ENCODE results near the gene NUTM2E. TPM values are rescaled to one million over a fixed set of nuclear protein-coding genes. Genes with fewer than 3 reads are reported as not detected.
"Not testable (repeated sequence)": the region's sequence is repeated elsewhere in the genome, so short reads cannot be mapped to it uniquely, and the experiment has no call there.

NUTM2E gene
- total and polyA plus RNA-seq, 2 donors (not counting 3 experiments of a cell fraction or from before 2014, with no cell fraction given): 0.04 TPM; not detected in 1

- H3K9ac ChIP-seq (replicated peaks; ENCODE audit: extremely low read depth, insufficient read depth, low read length); H3K36me3 ChIP-seq (ENCODE audit: control insufficient read depth in 2 of 2, extremely low read depth in 1 of 2, insufficient read depth in 2 of 2, low read length in 2 of 2); H3K4me2 ChIP-seq (ENCODE audit: insufficient read depth, low read length); DNase-seq (ENCODE audit: low read depth, low spot score); CTCF ChIA-PET; H3K27me3 ChIP-seq (ENCODE audit: control insufficient read depth in 2 of 2, insufficient read depth in 2 of 2, low read length in 2 of 2); H4K20me1 ChIP-seq (replicated peaks; ENCODE audit: control insufficient read depth, extremely low read depth, insufficient read depth, low read length); H2AFZ ChIP-seq (ENCODE audit: low read depth, low read length); H3K27ac ChIP-seq (ENCODE audit: insufficient read depth, low read depth, low read length); BruUV-seq (replicated peaks); dilution Hi-C loops (cut with MboI; ENCODE audit: extremely low pct_ligation_motif_present, low sequenced_read_pairs); H3K4me1 ChIP-seq (ENCODE audit: control insufficient read depth, extremely low read depth, insufficient read depth, low read length); POLR2A ChIA-PET; intact Hi-C loops (cut with micrococcal nuclease); H3K9me3 ChIP-seq (replicated peaks; ENCODE audit: control insufficient read depth, insufficient read depth, low read length); FAIRE-seq; H3K4me3 ChIP-seq (replicated peaks in 1 of 3; ENCODE audit: insufficient read depth in 1 of 3, low read depth in 1 of 3, low read length in 3 of 3); H3K79me2 ChIP-seq (ENCODE audit: control insufficient read depth, insufficient read depth, low read length); H3K9me1 ChIP-seq (replicated peaks; ENCODE audit: control insufficient read depth, extremely low read depth, insufficient read depth, low read length): not testable (repeated sequence)
These were observed 20.7 kb upstream of the NUTM2E start for GRCh38 chr10:79805857-79806256.

GRCh38 chr10:79811895-79812294 is 14.6 kb upstream of the NUTM2E start:
- H3K9me3 ChIP-seq (replicated peaks; ENCODE audit: control insufficient read depth, insufficient read depth, low read length); H3K4me3 ChIP-seq (replicated peaks in 1 of 3; ENCODE audit: insufficient read depth in 1 of 3, low read depth in 1 of 3, low read length in 3 of 3); DNase-seq (ENCODE audit: low read depth, low spot score); H3K36me3 ChIP-seq (ENCODE audit: control insufficient read depth in 2 of 2, extremely low read depth in 1 of 2, insufficient read depth in 2 of 2, low read length in 2 of 2); H3K9ac ChIP-seq (replicated peaks; ENCODE audit: extremely low read depth, insufficient read depth, low read length); FAIRE-seq; H3K27me3 ChIP-seq (ENCODE audit: control insufficient read depth in 2 of 2, insufficient read depth in 2 of 2, low read length in 2 of 2); dilution Hi-C loops (cut with MboI; ENCODE audit: extremely low pct_ligation_motif_present, low sequenced_read_pairs); CTCF ChIA-PET; H3K79me2 ChIP-seq (ENCODE audit: control insufficient read depth, insufficient read depth, low read length); BruUV-seq (replicated peaks); H3K9me1 ChIP-seq (replicated peaks; ENCODE audit: control insufficient read depth, extremely low read depth, insufficient read depth, low read length); H3K4me2 ChIP-seq (ENCODE audit: insufficient read depth, low read length); H3K4me1 ChIP-seq (ENCODE audit: control insufficient read depth, extremely low read depth, insufficient read depth, low read length); intact Hi-C loops (cut with micrococcal nuclease); H2AFZ ChIP-seq (ENCODE audit: low read depth, low read length); POLR2A ChIA-PET; H3K27ac ChIP-seq (ENCODE audit: insufficient read depth, low read depth, low read length); H4K20me1 ChIP-seq (replicated peaks; ENCODE audit: control insufficient read depth, extremely low read depth, insufficient read depth, low read length): not testable (repeated sequence)

GRCh38 chr10:79816290-79816689 is 10.2 kb upstream of the NUTM2E start:
- H2AFZ ChIP-seq (ENCODE audit: low read depth, low read length); H3K4me1 ChIP-seq (ENCODE audit: control insufficient read depth, extremely low read depth, insufficient read depth, low read length); H3K9me1 ChIP-seq (replicated peaks; ENCODE audit: control insufficient read depth, extremely low read depth, insufficient read depth, low read length); H3K79me2 ChIP-seq (ENCODE audit: control insufficient read depth, insufficient read depth, low read length); H3K27me3 ChIP-seq (ENCODE audit: control insufficient read depth in 2 of 2, insufficient read depth in 2 of 2, low read length in 2 of 2); H3K4me3 ChIP-seq (replicated peaks in 1 of 3; ENCODE audit: insufficient read depth in 1 of 3, low read depth in 1 of 3, low read length in 3 of 3); dilution Hi-C loops (cut with MboI; ENCODE audit: extremely low pct_ligation_motif_present, low sequenced_read_pairs); intact Hi-C loops (cut with micrococcal nuclease); H3K36me3 ChIP-seq (ENCODE audit: control insufficient read depth in 2 of 2, extremely low read depth in 1 of 2, insufficient read depth in 2 of 2, low read length in 2 of 2); H3K27ac ChIP-seq (ENCODE audit: insufficient read depth, low read depth, low read length); H3K9me3 ChIP-seq (replicated peaks; ENCODE audit: control insufficient read depth, insufficient read depth, low read length); H4K20me1 ChIP-seq (replicated peaks; ENCODE audit: control insufficient read depth, extremely low read depth, insufficient read depth, low read length); CTCF ChIA-PET; BruUV-seq (replicated peaks); FAIRE-seq; H3K9ac ChIP-seq (replicated peaks; ENCODE audit: extremely low read depth, insufficient read depth, low read length); POLR2A ChIA-PET; DNase-seq (ENCODE audit: low read depth, low spot score); H3K4me2 ChIP-seq (ENCODE audit: insufficient read depth, low read length): not testable (repeated sequence)

- CTCF ChIA-PET; H3K9me3 ChIP-seq (replicated peaks; ENCODE audit: control insufficient read depth, insufficient read depth, low read length); FAIRE-seq; dilution Hi-C loops (cut with MboI; ENCODE audit: extremely low pct_ligation_motif_present, low sequenced_read_pairs); DNase-seq (ENCODE audit: low read depth, low spot score); H3K9ac ChIP-seq (replicated peaks; ENCODE audit: extremely low read depth, insufficient read depth, low read length); H4K20me1 ChIP-seq (replicated peaks; ENCODE audit: control insufficient read depth, extremely low read depth, insufficient read depth, low read length); H3K27me3 ChIP-seq (ENCODE audit: control insufficient read depth in 2 of 2, insufficient read depth in 2 of 2, low read length in 2 of 2); BruUV-seq (replicated peaks); H2AFZ ChIP-seq (ENCODE audit: low read depth, low read length); H3K4me1 ChIP-seq (ENCODE audit: control insufficient read depth, extremely low read depth, insufficient read depth, low read length); H3K4me2 ChIP-seq (ENCODE audit: insufficient read depth, low read length); H3K4me3 ChIP-seq (replicated peaks in 1 of 3; ENCODE audit: insufficient read depth in 1 of 3, low read depth in 1 of 3, low read length in 3 of 3); POLR2A ChIA-PET; H3K9me1 ChIP-seq (replicated peaks; ENCODE audit: control insufficient read depth, extremely low read depth, insufficient read depth, low read length); intact Hi-C loops (cut with micrococcal nuclease); H3K27ac ChIP-seq (ENCODE audit: insufficient read depth, low read depth, low read length); H3K36me3 ChIP-seq (ENCODE audit: control insufficient read depth in 2 of 2, extremely low read depth in 1 of 2, insufficient read depth in 2 of 2, low read length in 2 of 2): not testable (repeated sequence)
- H3K79me2 ChIP-seq (ENCODE audit: control insufficient read depth, insufficient read depth, low read length): peaks cover 19% of the 10 kb centered on the region
These were observed 3.2 kb upstream of the NUTM2E start for GRCh38 chr10:79823387-79823786.

All from endothelial cell of umbilical vein (primary cell).